H9 (cell line): Measurements from ENCODE around the gene LCMT2. TPM values are rescaled to one million over a fixed set of nuclear protein-coding genes. Genes with fewer than 3 reads are reported as not detected.

Source experiments
- DNase-seq: peaks from one replicate; pipeline ENCODE4 v3.0.0-alpha.2; 2017
- H2AFZ ChIP-seq: one replicate; pipeline ENCODE4 v1.6.1; 2013; ENCODE audit warnings: mild to moderate bottlenecking, low read length, control low read depth, moderate library complexity
- H2AK5ac ChIP-seq: 2 replicates; pipeline ENCODE4 v1.6.1; 2013; ENCODE audit warnings: low read length, control low read depth, mixed read lengths; ENCODE audit not compliant: insufficient read length
- H2BK120ac ChIP-seq: one replicate; pipeline ENCODE4 v1.6.1; 2013; ENCODE audit warnings: low read depth, mild to moderate bottlenecking, low read length, control low read depth, inconsistent platforms; ENCODE audit not compliant: poor library complexity, severe bottlenecking
- H2BK12ac ChIP-seq: 2 replicates; pipeline ENCODE4 v1.6.1; 2013; ENCODE audit warnings: low read length, control low read depth, mixed read lengths, low read depth; ENCODE audit not compliant: insufficient read length
- H2BK15ac ChIP-seq: 2 replicates; pipeline ENCODE4 v1.6.1; 2013; ENCODE audit warnings: low read depth, low read length, control low read depth
- H2BK20ac ChIP-seq: one replicate; pipeline ENCODE4 v1.6.1; 2013; ENCODE audit warnings: low read depth, mild to moderate bottlenecking, low read length, control low read depth, inconsistent platforms; ENCODE audit not compliant: poor library complexity, severe bottlenecking
- H2BK5ac ChIP-seq: 2 replicates; pipeline ENCODE4 v1.6.1; 2013; ENCODE audit warnings: low read length, control low read depth, mixed read lengths; ENCODE audit not compliant: insufficient read length
- H3K14ac ChIP-seq: 2 replicates; pipeline ENCODE4 v1.6.1; 2013; ENCODE audit warnings: low read length, control low read depth; ENCODE audit not compliant: insufficient read depth
- H3K18ac ChIP-seq: 2 replicates; pipeline ENCODE4 v1.6.1; 2013; ENCODE audit warnings: low read depth, mild to moderate bottlenecking, mixed read lengths, low read length, control low read depth; ENCODE audit not compliant: insufficient read length
- H3K23ac ChIP-seq: 2 replicates; pipeline ENCODE4 v1.6.1; 2013; ENCODE audit warnings: low read length, control low read depth, mixed read lengths, low read depth; ENCODE audit not compliant: insufficient read length
- H3K23me2 ChIP-seq: 2 replicates; pipeline ENCODE4 v1.6.1; 2013; ENCODE audit warnings: low read depth, mild to moderate bottlenecking, mixed read lengths, low read length, control low read depth; ENCODE audit not compliant: insufficient read length, poor library complexity, severe bottlenecking
- H3K27ac ChIP-seq: 2 replicates; pipeline ENCODE4 v1.5.1; 2013; ENCODE audit warnings: low read length, control low read depth, mixed read lengths, low read depth; ENCODE audit not compliant: insufficient read length
- H3K27me3 ChIP-seq: 2 replicates; pipeline ENCODE4 v1.6.1; 2013; ENCODE audit warnings: low read length, control low read depth, inconsistent platforms; ENCODE audit not compliant: insufficient read depth
- H3K4ac ChIP-seq: 2 replicates; pipeline ENCODE4 v1.6.1; 2013; ENCODE audit warnings: low read depth, mild to moderate bottlenecking, control low read depth, inconsistent platforms, low read length, moderate library complexity
- H3K4me1 ChIP-seq: 2 replicates; pipeline ENCODE4 v1.6.1; 2013; ENCODE audit warnings: low read length, control low read depth, inconsistent platforms; ENCODE audit not compliant: insufficient read depth
- H3K4me2 ChIP-seq: 2 replicates; pipeline ENCODE4 v1.6.1; 2013; ENCODE audit warnings: low read length, control low read depth, mixed read lengths; ENCODE audit not compliant: insufficient read length, insufficient read depth
- H3K56ac ChIP-seq: 2 replicates; pipeline ENCODE4 v1.6.1; 2013; ENCODE audit warnings: low read depth, mild to moderate bottlenecking, mixed read lengths, low read length, control low read depth; ENCODE audit not compliant: insufficient read length
- H3K79me1 ChIP-seq: 2 replicates; pipeline ENCODE4 v1.6.1; 2013; ENCODE audit warnings: low read depth, mild to moderate bottlenecking, moderate library complexity, low read length, control low read depth, inconsistent platforms; ENCODE audit not compliant: insufficient read depth, poor library complexity, severe bottlenecking
- H3K79me2 ChIP-seq: 2 replicates; pipeline ENCODE4 v1.6.1; 2013; ENCODE audit warnings: low read length, control low read depth, inconsistent platforms; ENCODE audit not compliant: insufficient read depth
- H3K9ac ChIP-seq: 2 replicates; pipeline ENCODE4 v1.6.1; 2013; ENCODE audit warnings: low read length, control low read depth, mixed read lengths; ENCODE audit not compliant: insufficient read length; ENCODE audit errors: extremely low read depth
- H3K9me3 ChIP-seq: one replicate; pipeline ENCODE4 v1.6.1; 2013; ENCODE audit warnings: low read depth, low read length, inconsistent platforms; ENCODE audit not compliant: control insufficient read depth
- H3T11ph ChIP-seq: one replicate; pipeline ENCODE4 v1.6.1; 2013; ENCODE audit warnings: mild to moderate bottlenecking, low read length, control low read depth, inconsistent platforms
- H4K20me1 ChIP-seq: one replicate; pipeline ENCODE4 v1.6.1; 2013; ENCODE audit not compliant: control insufficient read depth, insufficient read length, insufficient read depth
- H4K5ac ChIP-seq: 2 replicates; pipeline ENCODE4 v1.6.1; 2013; ENCODE audit warnings: low read depth, mild to moderate bottlenecking, mixed read lengths, low read length, control low read depth; ENCODE audit not compliant: insufficient read length
- H4K8ac ChIP-seq: replicated peaks from 2 replicates; pipeline ENCODE4 v1.6.1; 2013; ENCODE audit warnings: low read length, control low read depth, mixed read lengths, low read depth; ENCODE audit not compliant: insufficient read length
- H4K91ac ChIP-seq: 2 replicates; pipeline ENCODE4 v1.6.1; 2013; ENCODE audit warnings: low read depth, mild to moderate bottlenecking, moderate library complexity, mixed read lengths, low read length, control low read depth; ENCODE audit not compliant: insufficient read length
- H3K27ac Mint-ChIP-seq, 3 experiments: 2 replicates in 2 of 3; 3 replicates in 1 of 3; pipeline ENCODE4 v1.8.0; 2020 to 2021; ENCODE audit warnings: mixed read lengths in 3 of 3, mild to moderate bottlenecking in 1 of 3, moderate library complexity in 1 of 3
- H3K27me3 Mint-ChIP-seq: 2 replicates; pipeline ENCODE4 v1.8.0; 2021; ENCODE audit warnings: low read depth, mild to moderate bottlenecking, moderate library complexity, mixed read lengths
- H3K36me3 Mint-ChIP-seq, 3 experiments: 2 replicates in 2 of 3; 3 replicates in 1 of 3; pipeline ENCODE4 v1.8.0; 2020 to 2021; ENCODE audit warnings: low read depth in 3 of 3, mixed read lengths in 3 of 3; ENCODE audit not compliant: insufficient read depth in 1 of 3
- H3K4me1 Mint-ChIP-seq, 2 experiments: 2 replicates each; pipeline ENCODE4 v1.8.0; 2020; ENCODE audit warnings: mixed read lengths in 2 of 2
- H3K4me3 Mint-ChIP-seq, 2 experiments: 2 replicates in 1 of 2; 3 replicates in 1 of 2; pipeline ENCODE4 v1.8.0; 2020 to 2021; ENCODE audit warnings: mild to moderate bottlenecking in 2 of 2, mixed read lengths in 2 of 2, moderate library complexity in 1 of 2
- H3K9me3 Mint-ChIP-seq, 2 experiments: 2 replicates in 1 of 2; 3 replicates in 1 of 2; pipeline ENCODE4 v1.8.0; 2020; ENCODE audit warnings: mild to moderate bottlenecking in 2 of 2, mixed read lengths in 2 of 2, moderate library complexity in 1 of 2
- CTCF ChIP-seq: fragments of 200-600 bp; sonication (generic); conservative IDR thresholded peaks from 3 replicates; pipeline ENCODE4 v1.8.0; 2021; ENCODE audit warnings: antibody characterized with exemption, mild to moderate bottlenecking
- WGBS: extraction: QIAGEN DNeasy Blood & Tissue Kit; methylation state at CpG from one replicate; pipeline ENCODE4 v1.1.7; 2013; ENCODE audit warnings: missing lambda C conversion rate, low lambda C conversion rate, mixed read lengths; ENCODE audit not compliant: insufficient read length; ENCODE audit errors: extremely low coverage; 5-methylcytosine and 5-hydroxymethylcytosine counted together
- total RNA-seq: library from RNA; stranded (reverse); gene quantifications from 2 replicates; pipeline ENCODE4 v1.2.1, GENCODE V29; 2021

LCMT2 gene
- total RNA-seq, 1 experiment from 2014 or later = 16.5 TPM

- Histone ChIP-seq H3K18ac (no peak overlapping the region), H3K27ac (no peak overlapping the region), H3K79me2 (no peaks in the 10 kb centered on the region), H3T11ph (no peak overlapping the region), H3K4ac (no peak overlapping the region), H2BK5ac (no peak overlapping the region), H3K23ac (no peak overlapping the region), H3K4me2 (no peak overlapping the region), H2BK120ac (no peak overlapping the region), H3K14ac (no peak overlapping the region), H4K5ac (no peak overlapping the region), H3K23me2 (no peaks in the 10 kb centered on the region), H4K8ac (no peak overlapping the region), H2AK5ac (no peak overlapping the region), H2BK20ac (no peak overlapping the region), H3K79me1 (peaks cover 3% of the 10 kb centered on the region), H4K91ac (no peak overlapping the region), H2AFZ (no peak overlapping the region), H3K4me1 (no peaks in the 10 kb centered on the region), H2BK15ac (no peak overlapping the region), H3K9ac (no peak overlapping the region), H3K56ac (no peak overlapping the region), H2BK12ac (no peak overlapping the region), H3K27me3 (no peaks in the 10 kb centered on the region), H4K20me1 (no peaks in the 10 kb centered on the region), H3K9me3 (peaks cover 30% of the 10 kb centered on the region)
- peaks cover 80 to 85% (median 85%) of the 10 kb centered on the region in 3 experiments for H3K36me3 Mint-ChIP-seq
- H3K27ac Mint-ChIP-seq = peak overlapping the region in 1 of 3 experiments; percentile 3; a peak in 1 of 7 replicates
- peaks cover 33 to 47% of the 10 kb centered on the region in 2 experiments for H3K9me3 Mint-ChIP-seq
- H3K27me3 Mint-ChIP-seq = no peaks in the 10 kb centered on the region
- no peak overlapping the region for H3K4me3 Mint-ChIP-seq
- 0 out of 4 replicates have a peak, but pooled peaks cover 0 to 2% of the 10 kb centered on the region in 2 experiments for H3K4me1 Mint-ChIP-seq
- no CpG with 5 or more reads among the region's 7 CpGs for WGBS
- TF ChIP-seq CTCF = no peak
- DNase-seq = no peak
These were observed 31.0 kb upstream of the LCMT2 start for GRCh38 chr15:43361313-43361903.
